ENCODE measurements around the gene SMIM44. TPM values are rescaled to one million over a fixed set of nuclear protein-coding genes. Genes with fewer than 3 reads are reported as not detected.
"Not testable (repeated sequence)": the region's sequence is repeated elsewhere in the genome, so short reads cannot be mapped to it uniquely, and the experiment has no call there.

Gene SMIM44
- total RNA-seq, 2 experiments from 2014 or later = not detected

DNA sequence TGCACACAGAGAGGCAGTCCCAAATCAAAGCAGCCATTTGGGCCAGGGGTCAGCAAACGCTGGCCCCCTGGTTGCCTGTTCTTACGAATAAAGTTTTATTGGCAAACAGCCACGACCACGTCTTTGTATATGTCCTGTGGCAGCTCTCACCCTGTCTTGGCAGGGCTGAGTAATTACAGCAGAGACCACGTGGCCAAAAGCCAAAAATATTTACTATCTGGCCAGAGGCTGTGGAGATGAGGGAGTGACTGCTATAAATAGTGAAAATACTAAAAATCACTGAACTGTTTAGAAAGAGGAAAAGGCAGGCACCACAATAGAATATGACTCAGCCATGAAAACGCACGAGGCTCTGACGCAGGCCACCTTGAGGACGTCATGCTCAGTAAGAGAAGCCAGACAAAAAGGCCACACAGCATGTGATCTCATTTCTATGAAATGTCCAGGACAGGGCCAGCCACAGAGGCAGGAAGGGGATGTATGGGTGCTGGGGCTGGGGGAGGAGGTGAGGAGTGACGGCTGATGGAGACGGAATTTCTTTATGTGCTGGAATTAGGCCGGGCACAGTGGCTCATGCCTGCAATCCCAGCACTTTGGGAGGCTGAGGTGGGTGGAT, 32.3 kb downstream of the SMIM44 start:
- no peaks in the 10 kb centered on the region for H3K36me3 Mint-ChIP-seq
- peak; percentile 53 for DNase-seq
- peak; percentile 61 for ATAC-seq
- peaks cover 8% of the 10 kb centered on the region for H3K4me1 Mint-ChIP-seq
- no peaks in the 10 kb centered on the region for H3K27me3 Mint-ChIP-seq
- H3K9me3 Mint-ChIP-seq (ENCODE audit: low read depth) = no peaks in the 10 kb centered on the region
- H3K27ac Mint-ChIP-seq = peak overlapping the region; percentile 66
- no peak overlapping the region for H3K4me3 Mint-ChIP-seq
- CTCF ChIA-PET = interaction anchor here (1.3 kb wide), 1 partner anchor 22 kb away, joined by 3 read pairs; no protein-coding TSS in a partner anchor

- Mint-ChIP-seq H3K36me3 (no peaks in the 10 kb centered on the region), H3K4me1 (peaks cover 8% of the 10 kb centered on the region), H3K27me3 (no peaks in the 10 kb centered on the region), H3K9me3 (ENCODE audit: low read depth) (no peaks in the 10 kb centered on the region), H3K4me3 (no peak overlapping the region), H3K27ac (no peak overlapping the region)
- DNase-seq (no peak), ATAC-seq (no peak)
- CTCF ChIA-PET = no interaction called here
Measured at GRCh38 chr19:3448616-3449334, 34.5 kb downstream of the SMIM44 start.

DNA sequence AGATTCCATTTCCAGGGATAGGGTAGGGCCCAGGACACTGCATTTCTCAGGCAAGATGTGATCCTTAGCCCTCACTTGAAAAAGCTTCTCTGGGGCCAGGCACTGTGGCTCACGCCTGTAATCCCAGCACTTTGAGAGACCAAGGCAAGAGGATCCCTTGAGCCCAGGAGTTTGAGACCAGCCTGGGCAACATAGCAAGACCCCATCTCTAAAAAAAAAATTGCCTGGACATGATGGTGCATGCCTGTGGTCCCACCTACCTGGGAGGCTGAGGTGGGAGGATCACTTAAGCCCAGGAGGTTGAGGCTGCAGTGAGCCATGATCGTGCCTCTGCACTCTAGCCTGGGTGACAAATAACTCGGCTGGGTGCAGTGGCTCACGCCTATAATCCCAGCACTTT, 36.6 kb downstream of the SMIM44 start:
- not testable (repeated sequence) for H3K27ac Mint-ChIP-seq; ATAC-seq; H3K36me3 Mint-ChIP-seq; H3K9me3 Mint-ChIP-seq (ENCODE audit: low read depth); H3K27me3 Mint-ChIP-seq; H3K4me3 Mint-ChIP-seq; H3K4me1 Mint-ChIP-seq; DNase-seq
- CTCF ChIA-PET = interaction anchor here (0.7 kb wide), 1 partner anchor 12 kb away, joined by 4 read pairs; no protein-coding TSS in a partner anchor

GRCh38 chr19:3444695-3445234, 38.5 kb downstream of the SMIM44 start:
- Mint-ChIP-seq H3K9me3 (ENCODE audit: low read depth) (no peaks in the 10 kb centered on the region), H3K4me1 (no peaks in the 10 kb centered on the region), H3K27ac (no peak overlapping the region), H3K27me3 (no peaks in the 10 kb centered on the region), H3K36me3 (no peaks in the 10 kb centered on the region), H3K4me3 (no peak overlapping the region)
- CTCF ChIA-PET = interaction anchor here (1.3 kb wide), 2 partner anchors 16 to 40 kb away, joined by 3 to 4 read pairs; no protein-coding TSS in a partner anchor
- DNase-seq (no peak), ATAC-seq (no peak)

- Mint-ChIP-seq H3K9me3 (ENCODE audit: low read depth) (no peaks in the 10 kb centered on the region), H3K27ac (no peak overlapping the region), H3K36me3 (no peaks in the 10 kb centered on the region), H3K4me1 (no peaks in the 10 kb centered on the region), H3K4me3 (no peak overlapping the region), H3K27me3 (no peaks in the 10 kb centered on the region)
- DNase-seq (no peak), ATAC-seq (no peak)
- CTCF ChIA-PET = interaction anchor here (1.3 kb wide), 1 partner anchor 41 kb away, joined by 3 read pairs; no protein-coding TSS in a partner anchor
Measured at GRCh38 chr19:3443840-3444694, 39.2 kb downstream of the SMIM44 start.

GRCh38 chr19:3442487-3443071, 40.7 kb downstream of the SMIM44 start:
- no peak overlapping the region for H3K27ac Mint-ChIP-seq
- H3K36me3 Mint-ChIP-seq = no peaks in the 10 kb centered on the region
- ATAC-seq (no peak), DNase-seq (no peak)
- CTCF ChIA-PET = no interaction called here
- H3K9me3 Mint-ChIP-seq (ENCODE audit: low read depth) = no peaks in the 10 kb centered on the region
- no peaks in the 10 kb centered on the region for H3K4me1 Mint-ChIP-seq
- H3K4me3 Mint-ChIP-seq = no peak overlapping the region
- no peaks in the 10 kb centered on the region for H3K27me3 Mint-ChIP-seq

DNA sequence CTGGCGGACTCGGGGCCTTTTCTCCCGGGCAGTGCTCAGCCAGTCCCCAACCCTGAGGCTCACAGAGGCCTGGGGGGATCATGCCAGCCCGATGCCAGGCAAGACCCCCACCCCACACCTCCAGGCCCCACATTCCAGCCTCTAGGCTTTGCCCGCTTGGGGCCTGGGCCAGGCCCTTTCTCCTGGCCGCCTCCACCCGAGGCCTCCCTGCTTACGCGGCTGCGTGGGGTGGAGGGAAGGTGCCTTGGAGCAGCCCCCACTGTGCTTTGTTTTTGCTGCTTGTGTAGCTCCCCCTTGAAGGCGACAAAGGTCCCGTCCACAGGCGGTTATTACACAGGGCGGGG, 41.3 kb downstream of the SMIM44 start:
- H3K27me3 Mint-ChIP-seq = no peaks in the 10 kb centered on the region

GRCh38 chr19:3441089-3441985, 41.9 kb downstream of the SMIM44 start:
- peaks cover 2% of the 10 kb centered on the region for H3K36me3 Mint-ChIP-seq
- H3K4me3 Mint-ChIP-seq = no peak overlapping the region
- H3K4me1 Mint-ChIP-seq = no peaks in the 10 kb centered on the region
- H3K27me3 Mint-ChIP-seq = no peaks in the 10 kb centered on the region
- no peak for ATAC-seq
- no peak for DNase-seq
- CTCF ChIA-PET = interaction anchor here (1.1 kb wide), 1 partner anchor 77 kb away, joined by 3 read pairs; no protein-coding TSS in a partner anchor
- no peaks in the 10 kb centered on the region for H3K9me3 Mint-ChIP-seq (ENCODE audit: low read depth)
- no peak overlapping the region for H3K27ac Mint-ChIP-seq

More for the DNA sequence above, 41.3 kb downstream of the SMIM44 start:
- Mint-ChIP-seq H3K9me3 (ENCODE audit: low read depth) (no peaks in the 10 kb centered on the region), H3K4me1 (no peaks in the 10 kb centered on the region), H3K4me3 (no peak overlapping the region), H3K36me3 (peaks cover 2% of the 10 kb centered on the region), H3K27ac (no peak overlapping the region)
- no peak for DNase-seq
- ATAC-seq = no peak
- CTCF ChIA-PET = no interaction called here

DNA sequence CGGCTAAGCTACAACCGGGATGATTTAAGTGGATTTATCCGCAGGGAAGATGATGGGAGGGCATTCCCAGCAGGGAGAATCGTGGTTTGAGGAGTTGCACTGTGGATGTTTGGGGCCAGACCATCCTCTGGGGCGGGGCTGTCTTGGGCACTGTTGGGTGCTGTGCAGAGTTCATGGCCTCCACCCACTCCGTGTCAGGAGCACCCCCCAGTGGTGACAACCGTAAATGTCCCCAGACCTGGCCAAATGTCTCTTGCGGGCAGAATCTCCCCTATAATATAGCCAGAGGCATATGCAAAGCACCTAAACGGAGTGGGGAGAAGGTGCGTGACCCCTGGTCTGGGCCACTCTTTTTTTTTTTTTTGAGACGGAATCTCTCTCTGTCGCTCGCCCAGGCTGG, 43.2 kb downstream of the SMIM44 start:
- DNase-seq (peak; percentile 71), ATAC-seq (peak; percentile 18)
- Mint-ChIP-seq H3K4me1 (peaks cover 4% of the 10 kb centered on the region), H3K36me3 (peaks cover 2% of the 10 kb centered on the region), H3K27me3 (no peaks in the 10 kb centered on the region), H3K9me3 (ENCODE audit: low read depth) (no peaks in the 10 kb centered on the region), H3K27ac (no peak overlapping the region), H3K4me3 (no peak overlapping the region)
- CTCF ChIA-PET = interaction anchor here (0.7 to 3.4 kb wide), 5 partner anchors 10 to 116 kb away, joined by 3 to 21 read pairs (median 3); no protein-coding TSS in a partner anchor

DNA sequence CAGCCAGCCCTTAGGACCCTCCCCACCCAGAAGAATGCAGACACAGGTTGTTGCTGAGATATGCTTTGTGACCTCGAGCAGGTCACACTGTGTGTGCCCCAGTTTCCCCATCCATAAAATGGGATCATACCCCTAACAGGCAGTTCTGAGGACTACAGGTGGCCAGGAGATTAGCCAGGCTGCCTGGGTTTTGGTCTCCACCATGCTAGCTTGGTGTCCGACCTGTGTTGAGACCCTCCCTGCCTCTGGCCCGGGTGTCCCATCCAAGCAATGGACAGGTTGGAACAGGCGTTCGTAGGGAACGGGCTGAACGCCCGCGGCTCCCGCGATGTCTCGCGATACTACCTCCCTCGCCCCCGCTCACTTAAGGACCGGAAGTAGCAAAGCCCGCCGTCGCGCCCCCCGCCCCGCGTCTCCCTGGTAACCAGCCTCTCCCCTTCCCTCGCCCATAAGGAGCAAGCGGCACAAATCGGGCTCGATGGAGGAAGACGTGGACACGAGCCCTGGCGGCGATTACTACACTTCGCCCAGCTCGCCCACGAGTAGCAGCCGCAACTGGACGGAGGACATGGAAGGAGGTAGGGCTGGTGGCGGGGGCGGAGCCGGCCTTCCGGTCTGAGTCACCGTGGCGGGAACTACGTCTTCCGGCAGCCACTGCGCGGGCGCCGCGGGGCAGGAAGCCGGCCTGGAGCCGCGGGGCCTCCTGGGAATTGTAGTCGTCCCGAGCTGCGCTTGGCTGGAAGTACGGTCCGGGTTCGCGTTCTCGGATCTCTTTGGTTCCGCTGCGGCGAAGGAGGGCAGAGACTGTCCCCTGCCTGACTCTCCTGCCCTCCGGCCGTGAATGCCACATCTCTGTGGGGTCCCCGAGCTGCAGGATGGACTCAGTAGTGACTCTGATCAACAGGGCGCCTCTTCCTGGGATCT, 48.3 kb downstream of the SMIM44 start:
- ATAC-seq (peak; percentile 96), DNase-seq (peak; percentile 97)
- H3K9me3 Mint-ChIP-seq (ENCODE audit: low read depth) = no peaks in the 10 kb centered on the region
- H3K27me3 Mint-ChIP-seq = no peaks in the 10 kb centered on the region
- CTCF ChIA-PET = interaction anchor here (0.8 to 1.7 kb wide), 6 partner anchors 10 to 255 kb away, joined by 3 to 4 read pairs (median 4); no protein-coding TSS in a partner anchor
- peak overlapping the region; percentile 99 for H3K27ac Mint-ChIP-seq
- H3K4me3 Mint-ChIP-seq = peak overlapping the region; percentile 99
- H3K36me3 Mint-ChIP-seq = peaks cover 6% of the 10 kb centered on the region
- H3K4me1 Mint-ChIP-seq = peaks cover 11% of the 10 kb centered on the region

- no peaks in the 10 kb centered on the region for H3K27me3 Mint-ChIP-seq
- H3K4me1 Mint-ChIP-seq = peaks cover 11% of the 10 kb centered on the region
- no peaks in the 10 kb centered on the region for H3K9me3 Mint-ChIP-seq (ENCODE audit: low read depth)
- DNase-seq (no peak), ATAC-seq (no peak)
- peaks cover 6% of the 10 kb centered on the region for H3K36me3 Mint-ChIP-seq
- CTCF ChIA-PET = interaction anchor here (1.1 to 1.7 kb wide), 3 partner anchors 37 to 108 kb away, joined by 3 to 4 read pairs (median 3); no protein-coding TSS in a partner anchor
- H3K27ac Mint-ChIP-seq = peak overlapping the region; percentile 99
- peak overlapping the region; percentile 99 for H3K4me3 Mint-ChIP-seq
Measured at GRCh38 chr19:3433805-3434540, 49.3 kb downstream of the SMIM44 start.
